ENCODE data around the gene GFER.

DNA sequence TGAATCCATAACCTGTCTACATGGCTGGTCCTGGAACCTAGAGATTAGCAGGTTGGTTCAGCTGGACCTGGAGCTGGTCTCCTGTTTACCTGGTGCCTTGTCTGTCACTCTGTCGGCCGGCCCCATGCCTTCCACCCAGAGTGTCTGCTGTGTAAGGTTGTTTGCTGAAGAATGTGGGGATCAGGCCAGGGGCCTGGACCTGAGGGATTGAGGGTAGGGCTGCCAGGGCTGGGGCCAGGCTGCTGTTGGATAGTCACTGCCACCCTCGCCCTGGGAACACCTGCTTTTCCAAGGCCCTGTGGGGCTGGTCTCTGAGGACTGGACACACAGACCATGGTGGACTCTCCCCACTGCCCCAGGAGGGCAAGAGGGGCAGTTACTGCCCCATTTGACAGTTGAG is 44.2 kb downstream of the GFER start:
- TF ChIP-seq POU2F2 (IDR thresholded peaks at IDR 0.05; ENCODE audit: low read depth, low read length) (no peak), POLR2AphosphoS5 (IDR thresholded peaks at IDR 0.05; ENCODE audit: low read depth, low read length) (no peak)
